ENCODE measurements around the gene RBM33.

Gene RBM33

GRCh38 chr7:155722118-155722517 is 77.7 kb downstream of the RBM33 start:
- no peak for DNase-seq (ENCODE audit: low read depth in 1 of 2, low spot score in 1 of 2)

GRCh38 chr7:155722936-155723335 is 78.5 kb downstream of the RBM33 start:
- no peak for DNase-seq (ENCODE audit: low read depth in 1 of 2, low spot score in 1 of 2)

- DNase-seq (ENCODE audit: low read depth in 1 of 2, low spot score in 1 of 2), result no peak
Observed at GRCh38 chr7:155724327-155725005, 80.0 kb downstream of the RBM33 start.

- DNase-seq (ENCODE audit: low read depth in 1 of 2, low spot score in 1 of 2), result no peak
Observed at GRCh38 chr7:155725006-155725355, 80.5 kb downstream of the RBM33 start.

GRCh38 chr7:155727616-155728015 is 83.2 kb downstream of the RBM33 start:
- no peak for DNase-seq (ENCODE audit: low read depth in 1 of 2, low spot score in 1 of 2)

GRCh38 chr7:155728116-155728515 is 83.7 kb downstream of the RBM33 start:
- DNase-seq (ENCODE audit: low read depth in 1 of 2, low spot score in 1 of 2), result no peak

- no peak for DNase-seq (ENCODE audit: low read depth in 1 of 2, low spot score in 1 of 2)
Observed at GRCh38 chr7:155729847-155730246, 85.4 kb downstream of the RBM33 start.

GRCh38 chr7:155731380-155731779 is 86.9 kb downstream of the RBM33 start:
- no peak for DNase-seq (ENCODE audit: low read depth in 1 of 2, low spot score in 1 of 2)

- no peak for DNase-seq (ENCODE audit: low read depth in 1 of 2, low spot score in 1 of 2)
Observed at GRCh38 chr7:155731871-155732270, 87.4 kb downstream of the RBM33 start.

- no peak for DNase-seq (ENCODE audit: low read depth in 1 of 2, low spot score in 1 of 2)
Observed at GRCh38 chr7:155732286-155732685, 87.8 kb downstream of the RBM33 start.

- DNase-seq (ENCODE audit: low read depth in 1 of 2, low spot score in 1 of 2), result no peak
Observed at GRCh38 chr7:155733582-155734444, 89.4 kb downstream of the RBM33 start.

GRCh38 chr7:155734445-155734809 is 90.0 kb downstream of the RBM33 start:
- no peak for DNase-seq (ENCODE audit: low read depth in 1 of 2, low spot score in 1 of 2)

- DNase-seq (ENCODE audit: low read depth in 1 of 2, low spot score in 1 of 2), result no peak
Observed at GRCh38 chr7:155735442-155736115, 91.1 kb downstream of the RBM33 start.

GRCh38 chr7:155737590-155737989 is 93.1 kb downstream of the RBM33 start:
- no peak for DNase-seq (ENCODE audit: low read depth in 1 of 2, low spot score in 1 of 2)

GRCh38 chr7:155738104-155738503 is 93.6 kb downstream of the RBM33 start:
- DNase-seq (ENCODE audit: low read depth in 1 of 2, low spot score in 1 of 2), result no peak

- DNase-seq (ENCODE audit: low read depth in 1 of 2, low spot score in 1 of 2), result peak in 1 of 2 donors; percentile 34
Observed at GRCh38 chr7:155738652-155739537, 94.4 kb downstream of the RBM33 start.

- DNase-seq (ENCODE audit: low read depth in 1 of 2, low spot score in 1 of 2), result no peak
Observed at GRCh38 chr7:155739538-155740143, 95.2 kb downstream of the RBM33 start.

GRCh38 chr7:155741082-155741481 is 96.6 kb downstream of the RBM33 start:
- DNase-seq (ENCODE audit: low read depth in 1 of 2, low spot score in 1 of 2), result no peak

GRCh38 chr7:155741805-155742204 is 97.3 kb downstream of the RBM33 start:
- no peak for DNase-seq (ENCODE audit: low read depth in 1 of 2, low spot score in 1 of 2)

- no peak for DNase-seq (ENCODE audit: low read depth in 1 of 2, low spot score in 1 of 2)
Observed at GRCh38 chr7:155743177-155743576, 98.7 kb downstream of the RBM33 start.

Measured in activated T-helper 1 cell treated with anti-CD3 and anti-CD28 coated beads, Interleukin-2, amount 50 U/mL, for 16 hours (primary cell).